Measurements from ENCODE around the gene ACSL1.
"Not testable (repeated sequence)": the region's sequence is repeated elsewhere in the genome, so short reads cannot be mapped to it uniquely, and the experiment has no call there.

Gene ACSL1

GRCh38 chr4:184785813-184786212 lies 40.0 kb downstream of the ACSL1 start:
- no peak for DNase-seq

GRCh38 chr4:184784628-184785257 lies 41.0 kb downstream of the ACSL1 start:
- DNase-seq, result no peak

- no peak for DNase-seq
Observed at GRCh38 chr4:184782731-184783373, 42.9 kb downstream of the ACSL1 start.

GRCh38 chr4:184779160-184779559 lies 46.6 kb downstream of the ACSL1 start:
- DNase-seq, result not testable (repeated sequence)

- no peak for DNase-seq
Observed at GRCh38 chr4:184778325-184778724, 47.4 kb downstream of the ACSL1 start.

- DNase-seq, result no peak
Observed at GRCh38 chr4:184776821-184777220, 48.9 kb downstream of the ACSL1 start.

- DNase-seq, result no peak
Observed at GRCh38 chr4:184775854-184776555, 49.8 kb downstream of the ACSL1 start.

- DNase-seq, result no peak
Observed at GRCh38 chr4:184774152-184774551, 51.6 kb downstream of the ACSL1 start.

GRCh38 chr4:184771416-184771815 lies 54.4 kb downstream of the ACSL1 start:
- DNase-seq, result no peak

GRCh38 chr4:184769141-184769765 lies 56.5 kb downstream of the ACSL1 start:
- DNase-seq, result no peak

- DNase-seq, result no peak
Observed at GRCh38 chr4:184768296-184768695, 57.5 kb downstream of the ACSL1 start.

- no peak for DNase-seq
Observed at GRCh38 chr4:184766446-184766845, 59.3 kb downstream of the ACSL1 start.

GRCh38 chr4:184765473-184766340 lies 60.1 kb downstream of the ACSL1 start:
- DNase-seq, result no peak

GRCh38 chr4:184764601-184765000 lies 61.2 kb downstream of the ACSL1 start:
- DNase-seq, result no peak

GRCh38 chr4:184763150-184763780 lies 62.5 kb downstream of the ACSL1 start:
- DNase-seq, result no peak

GRCh38 chr4:184762100-184762499 lies 63.7 kb downstream of the ACSL1 start:
- no peak for DNase-seq

- no peak for DNase-seq
Observed at GRCh38 chr4:184760681-184761080, 65.1 kb downstream of the ACSL1 start.

- no peak for DNase-seq
Observed at GRCh38 chr4:184757810-184758209, 68.0 kb downstream of the ACSL1 start.

- no peak for DNase-seq
Observed at GRCh38 chr4:184756399-184756798, 69.4 kb downstream of the ACSL1 start.

GRCh38 chr4:184755278-184755677 lies 70.5 kb downstream of the ACSL1 start:
- no peak for DNase-seq

- DNase-seq, result no peak
Observed at GRCh38 chr4:184752496-184753275, 73.1 kb downstream of the ACSL1 start.

GRCh38 chr4:184751585-184751956 lies 74.2 kb downstream of the ACSL1 start:
- DNase-seq, result no peak

All from NCI-H2081 treated with DMSO at 0.1 percent for 48 hours (cell line).